ENCODE results near the gene ANGEL1. TPM values are rescaled to one million over a fixed set of nuclear protein-coding genes. Genes with fewer than 3 reads are reported as not detected.

ANGEL1 gene
- total and polyA plus RNA-seq, 2 donors (not counting 1 experiment from before 2014, with no cell fraction given), result 6.6 to 8.4 TPM

DNA sequence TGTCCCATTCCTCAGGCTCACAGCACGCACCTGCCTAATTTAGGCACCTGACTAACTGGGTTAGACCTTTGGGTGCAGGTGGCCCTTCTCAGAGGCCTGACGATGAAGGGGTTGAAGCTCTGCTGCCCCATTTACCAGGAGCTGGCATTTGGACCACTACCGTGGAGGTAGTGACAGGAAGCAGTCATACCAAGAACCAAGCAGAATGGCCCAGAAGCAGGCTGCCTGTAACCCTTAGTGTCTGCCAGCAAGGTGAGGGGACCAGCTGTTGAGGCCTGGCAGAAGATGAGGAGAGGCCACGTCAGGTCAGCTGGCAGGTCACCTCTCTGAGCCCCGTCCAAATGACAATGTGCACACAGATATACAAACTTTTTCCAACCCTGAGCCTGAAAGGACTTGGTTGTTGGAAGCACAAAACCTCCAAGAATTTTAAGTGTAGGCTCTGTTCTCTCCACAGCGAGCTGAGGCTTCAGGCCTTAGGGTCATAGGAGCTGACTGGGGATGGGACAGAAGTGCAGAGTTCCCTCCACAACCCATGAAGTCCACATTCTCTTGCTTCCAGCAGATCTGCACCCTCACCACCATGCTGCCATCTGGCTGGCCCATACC, 28.3 kb downstream of the ANGEL1 start:
- Histone ChIP-seq H3K4me2 (ENCODE audit: extremely low read depth, insufficient read depth, low read length) (no peak overlapping the region), H3K79me2 (ENCODE audit: control insufficient read depth, insufficient read depth, low read length) (no peaks in the 10 kb centered on the region), H2AFZ (ENCODE audit: low read length) (no peak overlapping the region), H3K9me3 (ENCODE audit: control insufficient read depth, insufficient read depth, low read depth, low read length) (no peaks in the 10 kb centered on the region), H3K4me3 (replicated peaks in 1 of 4; ENCODE audit: control extremely low read depth in 1 of 4, insufficient read depth in 1 of 4, low read depth in 3 of 4, low read length in 4 of 4) (no peak overlapping the region), H3K4me1 (ENCODE audit: control insufficient read depth, extremely low read depth, insufficient read depth, low read length) (peaks cover 6% of the 10 kb centered on the region), H3K36me3 (ENCODE audit: control insufficient read depth, insufficient read depth, low read length) (no peaks in the 10 kb centered on the region), H3K9ac (ENCODE audit: insufficient read depth, low read length) (no peak overlapping the region), H3K27ac (ENCODE audit: insufficient read depth, low read length) (no peak overlapping the region), H4K20me1 (ENCODE audit: control insufficient read depth, extremely low read depth, insufficient read depth, low read length) (no peaks in the 10 kb centered on the region), H3K27me3 (ENCODE audit: control insufficient read depth, insufficient read depth, low read length) (no peaks in the 10 kb centered on the region)
- no peak for TF ChIP-seq EZH2 (IDR thresholded peaks at IDR 0.05; ENCODE audit: low read length, missing control alignments)
- no peak for DNase-seq (ENCODE audit: low read depth in 2 of 2)

DNA sequence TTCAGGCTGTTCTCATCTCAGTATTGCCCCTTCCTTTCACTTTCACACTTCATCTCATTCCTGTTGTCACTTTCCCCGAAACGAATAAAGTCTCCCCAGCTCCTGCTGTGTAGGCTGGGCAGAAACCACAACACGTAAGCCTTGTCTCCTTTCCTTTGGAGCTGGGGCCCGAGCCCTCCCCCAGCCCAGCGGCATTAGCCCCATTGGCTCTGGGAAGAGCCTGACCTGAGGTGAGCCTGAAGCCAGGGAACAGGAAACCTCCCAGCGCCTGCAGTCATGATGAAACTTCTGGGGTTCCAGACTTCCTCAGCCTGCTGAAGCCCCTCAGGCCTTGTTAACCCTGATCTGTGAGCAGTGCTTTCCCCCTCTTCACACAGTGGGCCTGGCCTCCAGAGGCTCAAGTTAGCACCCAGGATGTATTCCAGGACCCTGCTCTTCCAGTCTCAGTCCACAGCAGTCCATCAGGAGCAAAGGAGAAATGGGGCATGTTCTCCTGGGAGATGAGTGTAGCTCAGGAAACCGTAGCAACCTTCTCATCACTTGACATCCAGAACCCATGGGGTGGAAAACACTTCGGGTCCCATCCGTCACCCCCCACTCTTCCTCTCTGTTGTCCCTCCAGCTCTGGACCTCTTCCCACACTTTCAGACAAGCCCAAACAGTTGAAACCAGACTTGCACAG, 29.7 kb downstream of the ANGEL1 start:
- Histone ChIP-seq H3K9ac (ENCODE audit: insufficient read depth, low read length) (no peak overlapping the region), H3K36me3 (ENCODE audit: control insufficient read depth, insufficient read depth, low read length) (no peaks in the 10 kb centered on the region), H3K4me3 (replicated peaks in 1 of 4; ENCODE audit: control extremely low read depth in 1 of 4, insufficient read depth in 1 of 4, low read depth in 3 of 4, low read length in 4 of 4) (no peak overlapping the region), H3K27me3 (ENCODE audit: control insufficient read depth, insufficient read depth, low read length) (no peaks in the 10 kb centered on the region), H3K9me3 (ENCODE audit: control insufficient read depth, insufficient read depth, low read depth, low read length) (no peaks in the 10 kb centered on the region), H3K4me1 (ENCODE audit: control insufficient read depth, extremely low read depth, insufficient read depth, low read length) (peaks cover 6% of the 10 kb centered on the region), H4K20me1 (ENCODE audit: control insufficient read depth, extremely low read depth, insufficient read depth, low read length) (no peaks in the 10 kb centered on the region), H3K4me2 (ENCODE audit: extremely low read depth, insufficient read depth, low read length) (no peak overlapping the region), H3K27ac (ENCODE audit: insufficient read depth, low read length) (no peak overlapping the region), H2AFZ (ENCODE audit: low read length) (no peak overlapping the region), H3K79me2 (ENCODE audit: control insufficient read depth, insufficient read depth, low read length) (no peaks in the 10 kb centered on the region)
- DNase-seq (ENCODE audit: low read depth in 2 of 2), result no peak
- TF ChIP-seq, protein P1, sequence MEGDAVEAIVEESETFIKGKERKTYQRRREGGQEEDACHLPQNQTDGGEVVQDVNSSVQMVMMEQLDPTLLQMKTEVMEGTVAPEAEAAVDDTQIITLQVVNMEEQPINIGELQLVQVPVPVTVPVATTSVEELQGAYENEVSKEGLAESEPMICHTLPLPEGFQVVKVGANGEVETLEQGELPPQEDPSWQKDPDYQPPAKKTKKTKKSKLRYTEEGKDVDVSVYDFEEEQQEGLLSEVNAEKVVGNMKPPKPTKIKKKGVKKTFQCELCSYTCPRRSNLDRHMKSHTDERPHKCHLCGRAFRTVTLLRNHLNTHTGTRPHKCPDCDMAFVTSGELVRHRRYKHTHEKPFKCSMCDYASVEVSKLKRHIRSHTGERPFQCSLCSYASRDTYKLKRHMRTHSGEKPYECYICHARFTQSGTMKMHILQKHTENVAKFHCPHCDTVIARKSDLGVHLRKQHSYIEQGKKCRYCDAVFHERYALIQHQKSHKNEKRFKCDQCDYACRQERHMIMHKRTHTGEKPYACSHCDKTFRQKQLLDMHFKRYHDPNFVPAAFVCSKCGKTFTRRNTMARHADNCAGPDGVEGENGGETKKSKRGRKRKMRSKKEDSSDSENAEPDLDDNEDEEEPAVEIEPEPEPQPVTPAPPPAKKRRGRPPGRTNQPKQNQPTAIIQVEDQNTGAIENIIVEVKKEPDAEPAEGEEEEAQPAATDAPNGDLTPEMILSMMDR (conservative IDR thresholded peaks at IDR 0.05 in 1 of 2, IDR thresholded peaks at IDR 0.05 in 1 of 2; ENCODE audit: low read depth in 1 of 2, low read length in 2 of 2), result no peak
- TF ChIP-seq EZH2 (IDR thresholded peaks at IDR 0.05; ENCODE audit: low read length, missing control alignments), result no peak

DNA sequence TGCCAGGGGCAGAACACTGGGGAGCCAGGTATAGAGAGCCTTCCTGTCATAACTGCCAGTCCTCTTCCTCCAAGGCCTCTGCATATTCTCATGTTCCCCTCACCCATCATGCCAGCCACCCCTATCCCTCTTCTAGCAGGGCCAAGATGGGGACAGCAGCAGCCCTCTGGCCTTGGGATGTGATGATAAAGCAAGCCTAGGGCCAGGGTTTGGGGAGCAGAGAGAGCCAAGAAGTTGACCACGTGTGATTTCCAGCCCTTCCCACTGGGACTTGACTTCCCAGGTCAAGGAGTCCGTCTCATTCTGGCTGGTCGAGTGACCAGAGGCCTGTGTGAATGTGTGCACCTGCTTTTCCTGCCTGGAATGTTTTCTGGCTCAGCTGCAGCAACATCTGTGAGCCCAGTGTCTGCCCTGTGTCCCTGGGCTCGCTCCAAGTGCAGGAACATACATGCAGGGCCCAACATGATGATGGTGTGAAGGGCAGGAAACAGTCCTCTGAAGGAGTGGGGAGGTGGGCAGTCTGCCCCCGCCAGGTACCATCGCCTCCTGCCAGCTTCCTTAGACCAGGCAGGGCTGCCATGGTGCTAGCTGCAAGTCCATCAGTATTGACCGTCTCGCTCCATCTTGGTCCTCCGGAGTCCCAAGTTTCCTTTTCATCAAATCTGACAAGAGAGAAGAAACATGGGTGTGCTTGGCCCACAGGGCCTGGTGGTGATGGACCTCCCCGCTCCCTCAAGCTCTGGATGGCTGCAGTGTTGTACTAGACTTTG, 30.4 kb downstream of the ANGEL1 start:
- TF ChIP-seq, protein P1 (conservative IDR thresholded peaks at IDR 0.05 in 1 of 2, IDR thresholded peaks at IDR 0.05 in 1 of 2; ENCODE audit: low read depth in 1 of 2, low read length in 2 of 2), result no peak
- no peak for TF ChIP-seq EZH2 (IDR thresholded peaks at IDR 0.05; ENCODE audit: low read length, missing control alignments)
- Histone ChIP-seq H2AFZ (ENCODE audit: low read length) (no peak overlapping the region), H3K27ac (ENCODE audit: insufficient read depth, low read length) (no peak overlapping the region)

More for the DNA sequence above, 30.4 kb downstream of the ANGEL1 start:
- Histone ChIP-seq H3K9me3 (ENCODE audit: control insufficient read depth, insufficient read depth, low read depth, low read length) (no peaks in the 10 kb centered on the region), H3K79me2 (ENCODE audit: control insufficient read depth, insufficient read depth, low read length) (no peaks in the 10 kb centered on the region), H4K20me1 (ENCODE audit: control insufficient read depth, extremely low read depth, insufficient read depth, low read length) (no peaks in the 10 kb centered on the region), H3K9ac (ENCODE audit: insufficient read depth, low read length) (no peak overlapping the region), H3K4me3 (replicated peaks in 1 of 4; ENCODE audit: control extremely low read depth in 1 of 4, insufficient read depth in 1 of 4, low read depth in 3 of 4, low read length in 4 of 4) (no peak overlapping the region), H3K27me3 (ENCODE audit: control insufficient read depth, insufficient read depth, low read length) (no peaks in the 10 kb centered on the region), H3K36me3 (ENCODE audit: control insufficient read depth, insufficient read depth, low read length) (no peaks in the 10 kb centered on the region), H3K4me2 (ENCODE audit: extremely low read depth, insufficient read depth, low read length) (no peak overlapping the region), H3K4me1 (ENCODE audit: control insufficient read depth, extremely low read depth, insufficient read depth, low read length) (peaks cover 6% of the 10 kb centered on the region)
- DNase-seq (ENCODE audit: low read depth in 2 of 2), result no peak
